Tongue (tissue), 3 donors: ENCODE data around the gene LIN28B. TPM values are rescaled to one million over a fixed set of nuclear protein-coding genes. Genes with fewer than 3 reads are reported as not detected.

Source experiments
- DNase-seq: peaks from one replicate; pipeline ENCODE4 v3.0.0-alpha.2; 2015
- small RNA-seq: library from RNA; depleted of rRNA; stranded (forward); fragments of <200 nt; gene quantifications from one replicate; pipeline ENCODE3, GENCODE V24; 2014; ENCODE audit warnings: low replicate concordance
- total RNA-seq: library from RNA; depleted of rRNA; stranded (reverse); fragments of >200 nt; gene quantifications from one replicate; pipeline ENCODE4 v1.2.3, GENCODE V29; 2014

LIN28B gene
- total RNA-seq, 1 donor from 2014 or later: 0.21 TPM

DNA sequence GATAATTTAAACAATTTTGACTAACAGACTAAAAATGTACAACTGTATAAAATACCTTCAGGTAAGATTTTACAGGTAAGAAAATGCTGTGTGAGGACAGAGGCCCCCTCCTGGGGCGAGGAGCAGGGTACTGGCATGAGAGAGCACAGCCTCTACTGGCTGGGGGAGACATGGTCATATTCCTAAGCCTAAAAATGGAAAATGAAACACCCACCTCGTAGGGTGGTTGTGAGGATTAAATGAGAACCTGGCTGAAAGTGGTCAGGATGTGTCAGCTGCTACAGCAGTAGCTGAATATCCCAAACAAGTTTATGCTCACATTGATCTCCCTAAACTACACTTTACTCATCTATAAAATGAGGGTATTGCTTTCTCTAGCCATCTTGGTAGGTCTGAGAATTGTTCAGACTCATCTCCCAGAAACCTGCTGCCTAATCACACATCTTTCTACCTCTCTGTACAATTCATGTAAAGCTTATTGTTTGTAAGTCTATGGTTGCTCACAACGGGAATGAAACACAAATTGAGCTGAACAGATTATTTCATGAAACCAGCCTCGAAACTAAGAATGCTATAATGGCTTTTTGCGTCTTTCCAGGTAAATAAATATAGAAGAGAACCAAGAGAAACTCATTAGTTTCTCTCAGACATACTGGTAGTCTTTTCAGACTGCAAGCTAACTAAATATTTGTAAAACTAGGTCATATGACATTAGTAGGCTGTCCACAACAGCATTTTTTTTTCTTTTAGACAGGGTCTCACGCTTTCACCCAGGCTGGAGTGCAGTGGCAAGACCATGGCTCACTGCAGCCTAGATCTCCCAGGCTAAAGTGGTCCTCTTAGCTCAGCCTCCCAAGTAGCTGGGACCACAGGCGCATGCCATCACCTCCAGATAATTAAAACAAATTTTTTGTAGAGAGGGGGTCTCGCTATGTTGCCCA is 153.3 kb downstream of the LIN28B start:
- no peak for DNase-seq

- no peak for DNase-seq
Measured at GRCh38 chr6:105111105-105111504, 154.2 kb downstream of the LIN28B start.

- no peak for DNase-seq
Measured at GRCh38 chr6:105111871-105112270, 155.0 kb downstream of the LIN28B start.

- no peak for DNase-seq
Measured at GRCh38 chr6:105112577-105112976, 155.7 kb downstream of the LIN28B start.

DNA sequence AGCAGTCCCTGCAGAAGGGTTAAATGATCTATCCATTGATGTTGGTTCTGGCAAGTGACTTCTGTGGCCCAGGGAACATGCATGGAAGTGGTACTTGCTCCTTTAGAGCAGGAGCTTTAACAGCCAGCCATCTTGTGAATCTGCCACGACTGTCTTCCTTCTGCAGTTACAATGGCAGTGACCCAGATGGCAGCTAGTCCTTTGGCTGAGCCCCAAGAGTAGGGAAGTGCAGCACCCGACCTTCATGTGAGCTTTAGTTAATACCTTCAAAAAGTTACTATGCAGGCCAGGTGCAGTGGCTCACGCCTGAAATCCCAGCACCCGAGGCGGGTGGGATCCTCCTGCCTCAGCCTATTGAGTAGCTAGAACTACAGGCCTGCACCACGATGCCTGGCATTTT is 156.5 kb downstream of the LIN28B start:
- no peak for DNase-seq

GRCh38 chr6:105116150-105116549 is 159.2 kb downstream of the LIN28B start:
- DNase-seq: no peak

- no peak for DNase-seq
Measured at GRCh38 chr6:105120570-105120969, 163.7 kb downstream of the LIN28B start.

- no peak for DNase-seq
Measured at GRCh38 chr6:105121981-105122380, 165.1 kb downstream of the LIN28B start.

GRCh38 chr6:105122717-105123116 is 165.8 kb downstream of the LIN28B start:
- DNase-seq: no peak

Small RNA genes within 50 kb of the gene (small RNA-seq; reads per million reads assigned to genes)
- gene RNU6-1106P: not detected

Other genes with a start within 250 kb of the LIN28B start
- gene HACE1, start 97.2 kb upstream of the LIN28B start, total RNA-seq: 28.8 TPM
- 70.0 TPM for gene POPDC3, start 222.9 kb downstream of the LIN28B start, total RNA-seq